Measurements from ENCODE around the gene MYZAP. TPM values are rescaled to one million over a fixed set of nuclear protein-coding genes. Genes with fewer than 3 reads are reported as not detected.

The MYZAP gene, protein sequence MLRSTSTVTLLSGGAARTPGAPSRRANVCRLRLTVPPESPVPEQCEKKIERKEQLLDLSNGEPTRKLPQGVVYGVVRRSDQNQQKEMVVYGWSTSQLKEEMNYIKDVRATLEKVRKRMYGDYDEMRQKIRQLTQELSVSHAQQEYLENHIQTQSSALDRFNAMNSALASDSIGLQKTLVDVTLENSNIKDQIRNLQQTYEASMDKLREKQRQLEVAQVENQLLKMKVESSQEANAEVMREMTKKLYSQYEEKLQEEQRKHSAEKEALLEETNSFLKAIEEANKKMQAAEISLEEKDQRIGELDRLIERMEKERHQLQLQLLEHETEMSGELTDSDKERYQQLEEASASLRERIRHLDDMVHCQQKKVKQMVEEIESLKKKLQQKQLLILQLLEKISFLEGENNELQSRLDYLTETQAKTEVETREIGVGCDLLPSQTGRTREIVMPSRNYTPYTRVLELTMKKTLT
- total RNA-seq (103 and 143 TPM in 2 replicates), polyA plus RNA-seq (175 and 230 TPM in 2 replicates)

DNA sequence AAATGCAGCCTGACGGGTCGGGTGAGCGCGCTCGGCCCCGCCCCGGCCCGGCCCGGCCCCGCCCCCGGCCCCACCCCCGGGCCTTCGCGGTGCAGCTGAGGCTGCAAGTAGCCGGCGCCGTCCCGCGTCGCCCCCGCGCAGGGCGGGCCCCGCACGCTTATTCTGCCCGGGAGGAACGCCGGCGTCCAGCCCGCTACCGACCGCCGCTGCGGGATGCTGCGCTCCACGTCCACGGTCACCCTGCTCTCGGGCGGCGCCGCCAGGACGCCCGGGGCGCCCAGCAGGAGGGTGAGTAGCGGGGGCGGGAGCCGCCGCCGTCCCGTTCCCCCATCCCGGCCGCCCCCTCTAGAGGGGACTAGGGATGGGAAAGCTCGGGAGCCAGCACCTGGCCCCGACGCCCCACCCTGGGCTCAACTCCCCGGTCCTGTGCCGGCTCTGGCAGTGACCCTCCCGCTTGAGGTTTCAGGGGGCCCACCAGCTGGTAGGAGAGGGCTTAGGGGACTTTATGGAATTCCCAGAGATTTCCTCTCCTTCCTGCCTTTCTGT, at the start of gene MYZAP:
Gene MYZAP, plus strand, starts transcription at position 83 of the 546 bp plus-strand sequence. Its CDS starts 131 bp downstream, at position 214.
- H3K9me3 ChIP-seq (ENCODE audit: low read depth): no peaks in the 10 kb centered on the region
- H3K4me3 ChIP-seq: peak within 1 kb of the TSS; percentile 51
- H3K27me3 ChIP-seq: no peaks in the 10 kb centered on the region
- H3K27ac ChIP-seq: peak within 1 kb of the TSS; percentile 52
- no peaks in the 10 kb centered on the region for H3K36me3 ChIP-seq
- DNase-seq (ENCODE audit: low read depth in 1 of 2, low spot score in 1 of 2): peak; percentile 22 to 71
- peaks cover 34% of the 10 kb centered on the region for H3K4me1 ChIP-seq (ENCODE audit: low read depth)
- TF ChIP-seq, protein P1, sequence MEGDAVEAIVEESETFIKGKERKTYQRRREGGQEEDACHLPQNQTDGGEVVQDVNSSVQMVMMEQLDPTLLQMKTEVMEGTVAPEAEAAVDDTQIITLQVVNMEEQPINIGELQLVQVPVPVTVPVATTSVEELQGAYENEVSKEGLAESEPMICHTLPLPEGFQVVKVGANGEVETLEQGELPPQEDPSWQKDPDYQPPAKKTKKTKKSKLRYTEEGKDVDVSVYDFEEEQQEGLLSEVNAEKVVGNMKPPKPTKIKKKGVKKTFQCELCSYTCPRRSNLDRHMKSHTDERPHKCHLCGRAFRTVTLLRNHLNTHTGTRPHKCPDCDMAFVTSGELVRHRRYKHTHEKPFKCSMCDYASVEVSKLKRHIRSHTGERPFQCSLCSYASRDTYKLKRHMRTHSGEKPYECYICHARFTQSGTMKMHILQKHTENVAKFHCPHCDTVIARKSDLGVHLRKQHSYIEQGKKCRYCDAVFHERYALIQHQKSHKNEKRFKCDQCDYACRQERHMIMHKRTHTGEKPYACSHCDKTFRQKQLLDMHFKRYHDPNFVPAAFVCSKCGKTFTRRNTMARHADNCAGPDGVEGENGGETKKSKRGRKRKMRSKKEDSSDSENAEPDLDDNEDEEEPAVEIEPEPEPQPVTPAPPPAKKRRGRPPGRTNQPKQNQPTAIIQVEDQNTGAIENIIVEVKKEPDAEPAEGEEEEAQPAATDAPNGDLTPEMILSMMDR (IDR thresholded peaks at IDR 0.05; ENCODE audit: low read depth, low read length): peak; percentile 7

DNA sequence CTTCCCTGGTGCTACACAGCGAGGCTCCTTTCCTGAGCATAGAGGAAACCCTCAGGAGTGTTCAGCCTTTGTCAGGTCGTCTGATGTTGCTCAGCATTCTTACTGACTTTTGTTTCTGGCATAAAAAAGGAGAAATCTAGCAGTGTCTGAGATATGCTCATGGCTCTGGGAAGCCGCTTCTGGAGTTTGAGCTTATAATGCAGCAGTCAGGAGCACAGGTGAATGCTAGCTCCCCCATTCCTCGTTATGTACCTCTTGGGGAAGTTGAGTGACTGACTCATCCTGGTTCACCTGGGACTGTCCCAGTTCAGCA, 49.2 kb upstream of the MYZAP start:
- Histone ChIP-seq H3K4me1 (ENCODE audit: low read depth) (peaks cover 5% of the 10 kb centered on the region), H3K27ac (no peak overlapping the region), H3K4me3 (no peak overlapping the region), H3K27me3 (no peaks in the 10 kb centered on the region), H3K36me3 (peaks cover 66% of the 10 kb centered on the region), H3K9me3 (ENCODE audit: low read depth) (no peaks in the 10 kb centered on the region)
- no peak for DNase-seq (ENCODE audit: low read depth in 1 of 2, low spot score in 1 of 2)
- TF ChIP-seq, protein P1 (IDR thresholded peaks at IDR 0.05; ENCODE audit: low read depth, low read length): no peak

DNA sequence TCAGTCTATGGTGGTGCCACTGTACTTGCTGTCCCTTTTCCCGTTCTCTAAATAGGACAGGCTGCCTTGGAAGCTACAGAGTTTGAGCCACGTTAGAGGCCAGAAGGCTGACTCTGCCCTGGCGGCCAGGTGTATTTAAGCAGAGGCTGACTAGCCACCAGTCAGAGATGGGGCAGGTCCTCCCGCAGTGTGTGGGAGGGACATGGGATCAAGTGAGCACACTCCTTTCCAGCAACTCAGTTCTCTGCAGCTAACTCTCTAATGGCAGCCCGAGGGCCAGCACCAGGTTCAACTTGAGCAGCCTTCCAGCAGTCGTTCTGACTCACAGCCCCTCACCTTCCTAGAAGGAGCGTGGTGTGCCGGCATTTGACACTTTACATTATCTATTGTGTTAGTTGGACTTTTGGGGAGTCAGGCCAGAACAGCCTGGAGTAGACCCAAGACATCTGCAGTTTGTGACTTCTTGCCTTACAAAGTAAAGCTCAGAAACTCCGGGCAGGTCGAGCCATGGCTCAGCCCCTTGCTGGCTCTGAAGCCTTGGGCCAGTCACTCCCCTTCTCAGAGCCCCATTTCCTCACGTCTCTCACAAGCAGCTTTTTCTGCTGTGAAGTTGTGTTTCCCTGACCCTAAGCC, 46.7 kb upstream of the MYZAP start:
- H3K4me1 ChIP-seq (ENCODE audit: low read depth): peaks cover 9% of the 10 kb centered on the region
- peaks cover 74% of the 10 kb centered on the region for H3K36me3 ChIP-seq
- H3K27me3 ChIP-seq: no peaks in the 10 kb centered on the region
- H3K9me3 ChIP-seq (ENCODE audit: low read depth): no peaks in the 10 kb centered on the region
- H3K27ac ChIP-seq: peak overlapping the region; percentile 9
- TF ChIP-seq, protein P1 (IDR thresholded peaks at IDR 0.05; ENCODE audit: low read depth, low read length): no peak
- H3K4me3 ChIP-seq: no peak overlapping the region
- no peak for DNase-seq (ENCODE audit: low read depth in 1 of 2, low spot score in 1 of 2)

DNA sequence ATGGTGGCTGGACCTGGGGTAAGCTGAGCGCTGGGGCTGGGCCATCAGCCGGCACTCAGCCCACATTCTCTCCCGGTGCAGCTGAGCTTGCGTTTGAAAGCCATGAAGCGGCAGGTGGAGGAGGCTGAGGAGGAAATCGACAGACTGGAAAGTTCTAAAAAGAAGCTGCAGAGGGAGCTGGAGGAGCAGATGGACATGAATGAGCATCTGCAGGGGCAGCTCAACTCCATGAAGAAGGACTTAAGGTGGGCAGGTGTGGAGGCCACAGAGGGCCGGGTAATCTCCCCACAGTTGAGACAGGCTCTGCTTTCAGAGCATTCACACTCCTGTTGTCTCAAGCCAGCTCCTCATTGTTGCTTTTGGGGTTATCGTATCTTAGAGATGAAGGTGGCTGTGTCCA, 45.7 kb upstream of the MYZAP start:
- peaks cover 66% of the 10 kb centered on the region for H3K36me3 ChIP-seq
- peaks cover 20% of the 10 kb centered on the region for H3K4me1 ChIP-seq (ENCODE audit: low read depth)
- H3K4me3 ChIP-seq: no peak overlapping the region
- no peak for DNase-seq (ENCODE audit: low read depth in 1 of 2, low spot score in 1 of 2)
- no peak overlapping the region for H3K27ac ChIP-seq
- H3K27me3 ChIP-seq: no peaks in the 10 kb centered on the region
- no peaks in the 10 kb centered on the region for H3K9me3 ChIP-seq (ENCODE audit: low read depth)
- TF ChIP-seq, protein P1 (IDR thresholded peaks at IDR 0.05; ENCODE audit: low read depth, low read length): no peak

DNA sequence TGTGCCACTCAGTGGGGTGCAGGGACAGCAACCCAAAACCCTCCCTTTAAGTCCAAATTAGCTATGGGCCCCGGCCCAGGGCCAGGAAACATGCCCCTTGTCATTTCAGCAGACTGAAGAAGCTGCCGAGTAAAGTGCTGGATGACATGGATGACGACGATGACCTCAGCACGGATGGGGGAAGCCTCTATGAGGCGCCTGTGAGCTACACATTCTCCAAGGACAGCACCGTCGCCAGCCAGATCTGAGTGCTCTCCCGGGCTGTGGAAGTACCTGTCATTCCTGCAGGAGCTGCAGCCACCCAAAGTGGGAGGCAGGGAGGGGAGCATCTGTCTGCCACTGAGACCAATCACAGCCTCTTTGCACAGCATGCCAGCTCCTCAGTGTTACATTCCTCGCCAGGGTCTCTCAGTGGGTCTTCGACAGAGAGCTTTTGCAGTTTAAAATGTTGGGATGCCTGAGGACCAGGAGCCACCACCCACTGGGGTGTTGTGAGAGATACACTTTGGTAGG, 44.4 kb upstream of the MYZAP start:
- H3K4me3 ChIP-seq: no peak overlapping the region
- H3K4me1 ChIP-seq (ENCODE audit: low read depth): peaks cover 31% of the 10 kb centered on the region
- no peaks in the 10 kb centered on the region for H3K27me3 ChIP-seq
- DNase-seq (ENCODE audit: low read depth in 1 of 2, low spot score in 1 of 2): peak in 1 of 2 donors; percentile 45
- TF ChIP-seq, protein P1 (IDR thresholded peaks at IDR 0.05; ENCODE audit: low read depth, low read length): no peak
- peak overlapping the region; percentile 26 for H3K27ac ChIP-seq
- H3K36me3 ChIP-seq: peaks cover 72% of the 10 kb centered on the region
- H3K9me3 ChIP-seq (ENCODE audit: low read depth): no peaks in the 10 kb centered on the region

Measured in cardiac muscle cell (in vitro differentiated cells and primary cell).